AG20443 (cell line): ENCODE measurements around the gene TNFAIP6.
"Not testable (repeated sequence)": the region's sequence is repeated elsewhere in the genome, so short reads cannot be mapped to it uniquely, and the experiment has no call there.

ENCODE experiments used
- DNase-seq: peaks from one replicate; pipeline ENCODE4 v3.0.0; 2012; ENCODE audit warnings: low spot score, mixed read lengths

The TNFAIP6 gene

DNA sequence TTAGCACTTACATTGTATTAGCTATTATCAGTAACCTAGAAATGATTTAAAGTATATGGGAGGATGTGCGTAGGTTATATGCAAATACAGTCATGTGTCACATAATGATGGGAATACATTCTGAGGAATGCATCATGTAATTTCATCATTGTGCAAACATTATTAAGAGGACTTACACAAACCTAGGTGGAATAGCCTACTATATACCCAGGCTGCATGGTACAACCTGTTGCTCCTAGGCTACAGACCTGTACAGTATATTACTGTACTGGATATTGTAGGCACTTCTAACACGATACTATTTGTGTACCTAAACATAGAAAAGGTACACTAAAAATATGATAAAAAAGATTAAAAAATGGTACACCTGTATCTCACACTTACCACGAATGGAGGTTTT lies 60.3 kb downstream of the TNFAIP6 start:
- no peak for DNase-seq

DNA sequence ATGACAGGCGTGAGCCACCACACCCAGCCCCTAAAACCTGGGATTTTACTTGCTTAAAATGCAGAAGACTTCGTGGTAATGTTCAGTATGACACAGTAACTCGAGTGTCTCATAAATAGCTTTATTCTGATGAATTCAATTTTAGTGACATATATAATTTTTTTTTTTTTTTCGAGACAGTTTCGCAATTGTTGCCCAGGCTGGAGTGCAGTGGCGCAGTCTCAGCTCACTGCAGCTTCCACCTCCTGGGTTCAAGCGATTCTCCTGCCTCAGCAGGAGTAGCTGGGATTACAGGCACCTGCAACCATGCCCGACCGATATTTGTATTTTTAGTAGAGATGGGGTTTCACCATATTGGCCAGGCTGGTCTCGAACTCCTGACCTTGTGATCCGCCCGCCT lies 64.3 kb downstream of the TNFAIP6 start:
- DNase-seq = not testable (repeated sequence)

DNA sequence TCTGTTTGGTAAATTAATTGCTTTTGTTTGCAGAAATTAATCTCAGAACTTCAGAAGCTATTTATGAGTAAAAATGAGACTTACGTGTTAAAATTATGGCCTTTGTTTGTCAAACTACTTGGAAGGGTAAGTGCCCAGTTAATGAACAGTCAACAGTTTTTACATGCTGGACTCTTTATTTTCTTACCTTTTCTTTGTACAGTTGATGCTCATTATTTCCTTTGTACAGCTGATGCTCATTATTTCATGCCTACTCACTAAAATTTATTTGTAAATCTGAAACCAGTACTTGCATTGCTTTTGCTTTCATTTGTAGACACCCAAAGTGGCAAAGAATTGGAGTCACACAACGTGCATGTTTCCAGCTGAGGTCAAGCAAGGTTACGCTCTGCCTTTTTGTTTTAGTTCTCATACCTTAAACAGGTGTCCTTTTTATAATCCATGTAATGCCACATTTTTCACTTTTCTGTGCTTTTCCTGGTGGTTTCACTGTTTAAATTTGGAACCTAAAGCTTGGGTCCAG lies 65.6 kb downstream of the TNFAIP6 start:
- DNase-seq = no peak

- no peak for DNase-seq
Measured at GRCh38 chr2:151423760-151424159, 66.4 kb downstream of the TNFAIP6 start.
